Mesenchymal stem cell (in vitro differentiated cells and primary cell): Measurements from ENCODE around the gene OR4D2.

Experiments used
- DNase-seq: peaks from one replicate; pipeline ENCODE4 v3.0.0-alpha.2; 2013
- H2AFZ ChIP-seq: one replicate; pipeline ENCODE4 v1.6.1; 2013; ENCODE audit warnings: low read depth, mild to moderate bottlenecking, control low read depth, inconsistent platforms, low read length, moderate library complexity
- H2AK5ac ChIP-seq: 2 replicates; pipeline ENCODE4 v1.6.1; 2013; ENCODE audit warnings: low read length, moderate library complexity, mild to moderate bottlenecking, inconsistent platforms; ENCODE audit not compliant: severe bottlenecking
- H2BK120ac ChIP-seq: one replicate; pipeline ENCODE4 v1.6.1; 2013; ENCODE audit warnings: low read depth, mild to moderate bottlenecking, inconsistent platforms, low read length, moderate library complexity
- H2BK12ac ChIP-seq, 2 experiments: one replicate each; pipeline ENCODE4 v1.6.1; 2013; ENCODE audit warnings: inconsistent platforms in 2 of 2, low read length in 2 of 2, mild to moderate bottlenecking in 2 of 2, moderate library complexity in 2 of 2, control low read depth in 1 of 2
- H2BK15ac ChIP-seq: one replicate; pipeline ENCODE4 v1.6.1; 2013; ENCODE audit warnings: mild to moderate bottlenecking, low read depth, inconsistent platforms; ENCODE audit not compliant: poor library complexity, severe bottlenecking
- H2BK5ac ChIP-seq: 2 replicates; pipeline ENCODE4 v1.6.1; 2013; ENCODE audit warnings: low read depth, mild to moderate bottlenecking, low read length, control low read depth, inconsistent platforms; ENCODE audit not compliant: poor library complexity, severe bottlenecking
- H3K14ac ChIP-seq, 2 experiments: one replicate each; pipeline ENCODE4 v1.6.1; 2013; ENCODE audit warnings: inconsistent platforms in 2 of 2, low read length in 2 of 2, control low read depth in 1 of 2, mild to moderate bottlenecking in 1 of 2, moderate library complexity in 1 of 2
- H3K18ac ChIP-seq, 2 experiments: one replicate each; pipeline ENCODE4 v1.6.1; 2013; ENCODE audit warnings: inconsistent platforms in 2 of 2, low read length in 2 of 2, control low read depth in 1 of 2, low read depth in 1 of 2, mild to moderate bottlenecking in 1 of 2
- H3K23ac ChIP-seq, 2 experiments: one replicate each; pipeline ENCODE4 v1.6.1; 2013; ENCODE audit warnings: inconsistent platforms in 2 of 2, low read length in 2 of 2, mild to moderate bottlenecking in 2 of 2, moderate library complexity in 2 of 2, control low read depth in 1 of 2
- H3K27ac ChIP-seq: 2 replicates; pipeline ENCODE4 v1.5.1; 2013; ENCODE audit warnings: mild to moderate bottlenecking, moderate library complexity, low read length, control low read depth, inconsistent platforms; ENCODE audit not compliant: poor library complexity, severe bottlenecking
- H3K27me3 ChIP-seq, 2 experiments: 2 replicates each; pipeline versions ENCODE4 v1.6.1 to v1.7.0; 2013; ENCODE audit warnings: low read length in 2 of 2, mild to moderate bottlenecking in 2 of 2, moderate library complexity in 2 of 2, control low read depth in 1 of 2, inconsistent platforms in 1 of 2; ENCODE audit not compliant: control insufficient read depth in 1 of 2, insufficient read depth in 1 of 2
- H3K36me3 ChIP-seq, 2 experiments: 2 replicates each; pipeline versions ENCODE4 v1.6.1 to v1.7.0; 2013; ENCODE audit warnings: low read length in 2 of 2, control low read depth in 1 of 2, inconsistent platforms in 1 of 2, low read depth in 1 of 2, mild to moderate bottlenecking in 1 of 2; ENCODE audit not compliant: insufficient read depth in 2 of 2, control insufficient read depth in 1 of 2
- H3K4ac ChIP-seq, 2 experiments: one replicate each; pipeline ENCODE4 v1.6.1; 2013; ENCODE audit warnings: inconsistent platforms in 2 of 2, low read length in 2 of 2, mild to moderate bottlenecking in 2 of 2, moderate library complexity in 2 of 2, control low read depth in 1 of 2, low read depth in 1 of 2
- H3K4me1 ChIP-seq: 2 replicates; pipeline ENCODE4 v1.6.1; 2013; ENCODE audit warnings: low read depth, low read length, control low read depth; ENCODE audit not compliant: control insufficient read depth, insufficient read depth
- H3K4me2 ChIP-seq: 2 replicates; pipeline ENCODE4 v1.6.1; 2013; ENCODE audit warnings: low read length, mild to moderate bottlenecking, inconsistent platforms; ENCODE audit not compliant: poor library complexity, severe bottlenecking
- H3K4me3 ChIP-seq, 2 experiments: 2 replicates each; pipeline versions ENCODE4 v1.5.1 to v1.7.0; 2013; ENCODE audit warnings: low read length in 2 of 2, mild to moderate bottlenecking in 2 of 2, control low read depth in 1 of 2, low read depth in 1 of 2; ENCODE audit not compliant: insufficient read depth in 1 of 2
- H3K79me1 ChIP-seq: replicated peaks from 2 replicates; pipeline ENCODE4 v1.6.1; 2013; ENCODE audit warnings: mild to moderate bottlenecking, control low read depth, low read length, inconsistent platforms; ENCODE audit not compliant: poor library complexity, severe bottlenecking
- H3K9ac ChIP-seq: 2 replicates; pipeline ENCODE4 v1.7.0; 2013; ENCODE audit warnings: mild to moderate bottlenecking, low read length, moderate library complexity
- H3K9me3 ChIP-seq: 2 replicates; pipeline ENCODE4 v1.7.0; 2013; ENCODE audit warnings: mild to moderate bottlenecking, low read length; ENCODE audit not compliant: control insufficient read depth
- H4K8ac ChIP-seq: one replicate; pipeline ENCODE4 v1.6.1; 2013; ENCODE audit warnings: inconsistent platforms, mild to moderate bottlenecking, low read length, moderate library complexity
- H4K91ac ChIP-seq: one replicate; pipeline ENCODE4 v1.6.1; 2013; ENCODE audit warnings: mild to moderate bottlenecking, low read length, inconsistent platforms
- WGBS: methylation state at CpG from one replicate; pipeline ENCODE4 v1.1.7; 2013; ENCODE audit warnings: mixed read lengths; 5-methylcytosine and 5-hydroxymethylcytosine counted together

The OR4D2 gene

GRCh38 chr17:58186591-58186990 lies 19.8 kb downstream of the OR4D2 start:
- no peak overlapping the region for H2BK12ac ChIP-seq
- no peaks in the 10 kb centered on the region for H3K36me3 ChIP-seq
- no peak overlapping the region for H3K23ac ChIP-seq
- H3K79me1 ChIP-seq: no peaks in the 10 kb centered on the region
- H3K4me1 ChIP-seq: no peaks in the 10 kb centered on the region
- H4K91ac ChIP-seq: no peak overlapping the region
- H2BK120ac ChIP-seq: no peak overlapping the region
- no peaks in the 10 kb centered on the region for H3K9me3 ChIP-seq
- H2BK5ac ChIP-seq: no peak overlapping the region
- no peak overlapping the region for H2BK15ac ChIP-seq
- H3K14ac ChIP-seq: no peak overlapping the region
- DNase-seq: no peak
- H2AK5ac ChIP-seq: no peak overlapping the region
- no peak overlapping the region for H3K9ac ChIP-seq
- no peak overlapping the region for H3K18ac ChIP-seq
- no peak overlapping the region for H4K8ac ChIP-seq
- H3K27ac ChIP-seq: no peak overlapping the region
- WGBS: 79% methylated on average over 4 of the region's 4 CpGs
- peaks cover 33 to 49% of the 10 kb centered on the region in 2 experiments for H3K27me3 ChIP-seq
- no peak overlapping the region for H3K4ac ChIP-seq
- H3K4me3 ChIP-seq: no peak overlapping the region
- no peak overlapping the region for H3K4me2 ChIP-seq
- H2AFZ ChIP-seq: no peak overlapping the region

GRCh38 chr17:58187063-58187462 lies 20.3 kb downstream of the OR4D2 start:
- Histone ChIP-seq H3K4me1 (no peaks in the 10 kb centered on the region), H3K27me3 (peaks cover 36 to 50% of the 10 kb centered on the region in 2 experiments), H3K9ac (no peak overlapping the region), H2AFZ (no peak overlapping the region), H2BK15ac (no peak overlapping the region), H3K23ac (no peak overlapping the region), H3K18ac (no peak overlapping the region), H3K9me3 (no peaks in the 10 kb centered on the region), H4K91ac (no peak overlapping the region), H3K27ac (no peak overlapping the region), H4K8ac (no peak overlapping the region), H2BK120ac (no peak overlapping the region), H3K4me3 (no peak overlapping the region), H2AK5ac (no peak overlapping the region), H2BK12ac (no peak overlapping the region), H3K4ac (no peak overlapping the region), H3K79me1 (no peaks in the 10 kb centered on the region), H3K14ac (no peak overlapping the region), H3K36me3 (no peaks in the 10 kb centered on the region), H2BK5ac (no peak overlapping the region), H3K4me2 (no peak overlapping the region)
- 87% methylated on average over 6 of the region's 6 CpGs for WGBS
- no peak for DNase-seq

- H3K9me3 ChIP-seq: no peaks in the 10 kb centered on the region
- DNase-seq: no peak
- no peak overlapping the region for H2AFZ ChIP-seq
- WGBS: 70% methylated on average over 7 of the region's 7 CpGs
- H3K79me1 ChIP-seq: no peaks in the 10 kb centered on the region
- H2AK5ac ChIP-seq: no peak overlapping the region
- no peaks in the 10 kb centered on the region for H3K4me1 ChIP-seq
- H3K4me3 ChIP-seq: no peak overlapping the region
- H2BK12ac ChIP-seq: no peak overlapping the region
- H3K27me3 ChIP-seq: peaks cover 40 to 56% of the 10 kb centered on the region in 2 experiments
- H3K14ac ChIP-seq: no peak overlapping the region
- no peak overlapping the region for H3K27ac ChIP-seq
- no peak overlapping the region for H4K8ac ChIP-seq
- H2BK5ac ChIP-seq: no peak overlapping the region
- no peak overlapping the region for H3K23ac ChIP-seq
- H3K4ac ChIP-seq: no peak overlapping the region
- no peak overlapping the region for H4K91ac ChIP-seq
- no peak overlapping the region for H3K9ac ChIP-seq
- H2BK120ac ChIP-seq: no peak overlapping the region
- no peak overlapping the region for H3K4me2 ChIP-seq
- H3K36me3 ChIP-seq: no peaks in the 10 kb centered on the region
- no peak overlapping the region for H2BK15ac ChIP-seq
- H3K18ac ChIP-seq: no peak overlapping the region
These were observed 20.9 kb downstream of the OR4D2 start for GRCh38 chr17:58187675-58188074.

GRCh38 chr17:58189436-58190146 lies 22.8 kb downstream of the OR4D2 start:
- peak overlapping the region in 1 of 2 experiments; percentile 51 for H3K4me3 ChIP-seq
- peak; percentile 45 for DNase-seq
- 76% methylated on average over 11 of the region's 11 CpGs for whole genome bisulfite sequencing

More at GRCh38 chr17:58189436-58190146, 22.8 kb downstream of the OR4D2 start:
- Histone ChIP-seq H3K14ac (no peak overlapping the region), H2BK120ac (no peak overlapping the region), H4K91ac (no peak overlapping the region), H2BK12ac (no peak overlapping the region), H2AFZ (no peak overlapping the region), H3K18ac (no peak overlapping the region), H3K27ac (no peak overlapping the region), H3K4me1 (no peaks in the 10 kb centered on the region), H3K36me3 (no peaks in the 10 kb centered on the region), H4K8ac (no peak overlapping the region), H2BK15ac (no peak overlapping the region), H3K9me3 (no peaks in the 10 kb centered on the region), H2BK5ac (no peak overlapping the region), H3K27me3 (peaks cover 43 to 75% of the 10 kb centered on the region in 2 experiments), H3K4me2 (no peak overlapping the region), H3K4ac (no peak overlapping the region), H3K23ac (no peak overlapping the region), H2AK5ac (no peak overlapping the region), H3K9ac (no peak overlapping the region), H3K79me1 (no peaks in the 10 kb centered on the region)
